Measurements from ENCODE around the gene ZFAND3. TPM values are rescaled to one million over a fixed set of nuclear protein-coding genes. Genes with fewer than 3 reads are reported as not detected.
"Not testable (repeated sequence)": the region's sequence is repeated elsewhere in the genome, so short reads cannot be mapped to it uniquely, and the experiment has no call there.

Gene ZFAND3
- polyA plus RNA-seq, 3 donors: 149 to 158 (median 150) TPM

GRCh38 chr6:37972994-37973757 is 153.6 kb downstream of the ZFAND3 start:
- DNase-seq (ENCODE audit: extremely low read depth in 1 of 11, low read depth in 9 of 11, low spot score in 4 of 11): no peak

DNA sequence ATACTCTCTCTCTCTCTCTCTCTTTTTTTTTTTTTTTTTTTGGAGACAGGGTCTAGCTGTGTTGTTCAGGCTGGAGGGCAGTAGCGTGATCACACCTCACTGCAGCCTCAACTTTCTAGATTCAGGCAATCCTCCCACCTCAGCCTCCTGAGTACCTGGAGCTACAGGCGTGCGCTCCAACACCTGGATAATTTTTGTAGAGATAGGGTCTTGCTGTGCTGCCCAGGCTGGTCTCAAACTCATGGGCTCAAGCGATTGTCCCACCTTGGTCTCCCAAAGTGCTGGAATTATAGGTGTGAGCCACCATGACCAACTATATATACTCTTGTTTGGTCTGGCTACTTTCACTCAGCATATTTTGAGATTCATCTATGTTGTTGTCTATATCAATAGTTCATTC is 154.9 kb downstream of the ZFAND3 start:
- DNase-seq (ENCODE audit: extremely low read depth in 1 of 11, low read depth in 9 of 11, low spot score in 4 of 11): no peak

DNA sequence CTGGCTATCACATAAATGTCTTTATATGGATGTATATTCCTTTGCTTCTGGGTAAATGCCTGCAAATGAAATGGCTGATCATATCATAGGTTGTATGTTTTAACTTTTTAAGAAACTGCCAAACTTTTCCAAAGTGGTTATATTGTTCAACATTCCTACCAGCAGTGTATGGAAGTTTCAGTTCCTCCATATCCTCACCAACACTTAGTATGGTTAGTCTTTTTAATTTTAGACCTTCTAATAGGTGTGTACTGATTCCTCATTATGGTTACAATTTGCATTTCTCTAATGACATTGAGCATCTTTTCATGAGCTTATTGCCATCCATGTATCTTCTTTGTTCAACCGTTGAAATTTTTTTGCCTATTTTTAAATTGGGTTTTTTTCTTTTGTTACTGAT is 155.4 kb downstream of the ZFAND3 start:
- DNase-seq (ENCODE audit: extremely low read depth in 1 of 11, low read depth in 9 of 11, low spot score in 4 of 11): no peak

- no peak for DNase-seq (ENCODE audit: extremely low read depth in 1 of 11, low read depth in 9 of 11, low spot score in 4 of 11)
These were observed 158.2 kb downstream of the ZFAND3 start for GRCh38 chr6:37977715-37978114.

GRCh38 chr6:37979392-37980221 is 160.1 kb downstream of the ZFAND3 start:
- no peak for DNase-seq (ENCODE audit: extremely low read depth in 1 of 11, low read depth in 9 of 11, low spot score in 4 of 11)

- DNase-seq (ENCODE audit: extremely low read depth in 1 of 11, low read depth in 9 of 11, low spot score in 4 of 11): no peak
These were observed 160.7 kb downstream of the ZFAND3 start for GRCh38 chr6:37980222-37980595.

GRCh38 chr6:37981626-37982025 is 162.1 kb downstream of the ZFAND3 start:
- DNase-seq (ENCODE audit: extremely low read depth in 1 of 11, low read depth in 9 of 11, low spot score in 4 of 11): no peak

DNA sequence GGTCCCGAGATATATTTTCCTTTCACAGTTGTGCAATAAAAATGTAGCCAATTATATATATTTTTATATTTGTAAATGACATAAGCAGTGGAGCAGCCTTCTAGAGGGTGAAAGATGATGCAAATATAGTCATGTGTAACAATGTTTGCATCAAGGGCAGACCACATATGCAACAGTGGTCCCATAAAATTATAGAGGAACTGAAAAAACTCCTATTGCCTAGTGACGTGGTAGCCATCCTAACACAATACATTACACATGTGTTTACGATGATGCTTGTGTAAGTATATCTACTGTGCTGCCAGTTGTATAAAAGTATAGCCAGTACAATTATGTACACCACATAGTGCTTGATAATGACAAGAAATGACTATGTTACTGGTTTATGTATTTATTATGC is 162.8 kb downstream of the ZFAND3 start:
- DNase-seq (ENCODE audit: extremely low read depth in 1 of 11, low read depth in 9 of 11, low spot score in 4 of 11): no peak

- no peak for DNase-seq (ENCODE audit: extremely low read depth in 1 of 11, low read depth in 9 of 11, low spot score in 4 of 11)
These were observed 164.4 kb downstream of the ZFAND3 start for GRCh38 chr6:37983720-37984501.

DNA sequence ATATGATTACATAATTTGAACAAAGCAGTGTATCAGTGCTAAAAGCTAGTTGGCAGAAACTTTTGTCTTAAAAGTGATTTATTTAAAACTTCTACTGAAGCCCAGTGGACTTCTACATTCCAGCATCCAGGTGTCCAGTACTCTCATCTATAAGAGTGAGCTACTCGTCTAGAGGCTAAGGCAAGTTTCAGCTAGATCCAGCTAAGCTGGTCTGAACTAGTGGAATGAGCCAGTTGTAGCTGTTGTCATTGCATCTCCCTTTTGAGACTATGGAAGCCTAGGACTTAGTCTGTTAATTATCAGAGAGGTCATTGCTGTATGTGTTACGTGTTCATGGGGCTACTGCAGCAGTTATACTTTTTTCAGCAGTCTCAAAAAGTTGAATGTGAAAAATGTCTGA is 165.1 kb downstream of the ZFAND3 start:
- no peak for DNase-seq (ENCODE audit: extremely low read depth in 1 of 11, low read depth in 9 of 11, low spot score in 4 of 11)

DNA sequence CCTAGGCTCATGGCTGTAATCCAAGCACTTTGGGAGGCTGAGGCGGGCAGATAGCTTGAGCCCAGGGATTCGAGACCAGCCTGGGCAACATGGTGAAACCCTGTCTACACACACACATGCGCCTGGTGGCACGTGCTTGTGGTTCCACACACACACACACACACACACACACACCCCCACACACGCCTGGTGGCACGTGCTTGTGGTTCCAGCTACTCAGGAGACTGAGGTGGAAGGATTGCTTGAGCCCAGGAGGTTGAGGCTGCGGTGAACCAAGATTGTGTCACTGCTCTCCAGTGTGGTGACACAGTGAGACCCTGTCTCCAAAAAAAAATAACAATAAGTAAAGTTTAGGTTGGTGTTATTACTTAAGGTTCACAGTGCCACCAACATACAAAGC is 165.8 kb downstream of the ZFAND3 start:
- no peak for DNase-seq (ENCODE audit: extremely low read depth in 1 of 11, low read depth in 9 of 11, low spot score in 4 of 11)

GRCh38 chr6:37987018-37987417 is 167.5 kb downstream of the ZFAND3 start:
- DNase-seq (ENCODE audit: extremely low read depth in 1 of 11, low read depth in 9 of 11, low spot score in 4 of 11): no peak

DNA sequence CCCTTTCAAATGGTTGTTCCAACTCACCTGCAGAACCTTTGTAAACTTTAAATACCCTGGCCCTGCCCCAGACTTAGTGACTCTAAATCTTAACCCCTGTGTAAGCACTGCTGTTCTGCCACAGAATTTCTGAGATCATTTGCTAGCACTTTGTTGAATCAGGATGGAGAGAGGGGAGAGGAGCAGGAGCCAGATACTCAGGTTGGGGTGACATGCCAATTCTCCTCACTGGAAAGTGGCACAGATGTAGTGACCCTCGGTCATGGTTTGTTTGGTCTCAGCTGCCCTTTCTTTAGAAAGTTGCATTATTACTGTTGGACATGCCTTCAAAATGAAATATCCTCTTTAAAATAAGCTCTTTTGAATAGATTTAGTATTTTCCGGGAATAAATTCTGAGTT is 168.0 kb downstream of the ZFAND3 start:
- no peak for DNase-seq (ENCODE audit: extremely low read depth in 1 of 11, low read depth in 9 of 11, low spot score in 4 of 11)

- no peak for DNase-seq (ENCODE audit: extremely low read depth in 1 of 11, low read depth in 9 of 11, low spot score in 4 of 11)
These were observed 168.6 kb downstream of the ZFAND3 start for GRCh38 chr6:37988127-37988526.

- DNase-seq (ENCODE audit: extremely low read depth in 1 of 11, low read depth in 9 of 11, low spot score in 4 of 11): no peak
These were observed 169.2 kb downstream of the ZFAND3 start for GRCh38 chr6:37988696-37989095.

- no peak for DNase-seq (ENCODE audit: extremely low read depth in 1 of 11, low read depth in 9 of 11, low spot score in 4 of 11)
These were observed 171.4 kb downstream of the ZFAND3 start for GRCh38 chr6:37990762-37991525.

DNA sequence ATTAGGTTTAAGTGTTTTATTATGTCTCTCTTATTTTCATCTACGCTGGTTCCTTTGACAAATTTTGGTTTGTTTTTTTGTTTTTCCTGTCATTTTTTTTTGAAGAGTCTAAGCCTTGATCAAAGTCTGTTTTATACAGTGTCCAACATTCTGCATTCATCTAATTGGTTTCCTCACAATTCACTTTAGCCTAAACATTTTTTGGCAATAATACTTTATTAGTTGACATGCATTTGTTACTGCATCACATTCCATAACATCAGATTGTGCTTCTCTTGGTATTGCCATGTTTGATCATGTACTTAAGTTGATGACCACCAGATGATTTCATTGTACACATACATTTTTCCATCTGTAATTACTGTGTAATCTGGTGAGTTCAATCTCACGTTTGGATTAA is 173.2 kb downstream of the ZFAND3 start:
- no peak for DNase-seq (ENCODE audit: extremely low read depth in 1 of 11, low read depth in 9 of 11, low spot score in 4 of 11)

- DNase-seq (ENCODE audit: extremely low read depth in 1 of 11, low read depth in 9 of 11, low spot score in 4 of 11): not testable (repeated sequence)
These were observed 173.7 kb downstream of the ZFAND3 start for GRCh38 chr6:37993194-37993593.

- no peak for DNase-seq (ENCODE audit: extremely low read depth in 1 of 11, low read depth in 9 of 11, low spot score in 4 of 11)
These were observed 174.1 kb downstream of the ZFAND3 start for GRCh38 chr6:37993596-37993995.

Data from renal cortex interstitium (tissue), 11 donors.